OCI-LY7 (cell line): Measurements from ENCODE around the gene FNDC3B. TPM values are rescaled to one million over a fixed set of nuclear protein-coding genes. Genes with fewer than 3 reads are reported as not detected.

Experiments
- BruUV-seq: library from RNA; stranded (reverse); fragments of 400-500 nt; replicated peaks from 2 replicates; lab custom pipeline; 2021; lab: Mats Ljungman, UMichigan
- CTCF ChIA-PET: fragments of 300-600 bp; sonication (Branson Sonifier 250); formaldehyde crosslinking; loops from one replicate; lab custom pipeline; 2022; ENCODE audit warnings: antibody characterized with exemption; ENCODE audit not compliant: unreplicated experiment; lab: Charles Lee
- POLR2A ChIA-PET: fragments of 300-600 bp; sonication (Branson Sonifier 250); formaldehyde crosslinking; loops from one replicate; lab custom pipeline; 2022; ENCODE audit warnings: antibody characterized with exemption; lab: Charles Lee
- DNase-seq: peaks from one replicate; pipeline ENCODE4 v3.0.0-alpha.2; 2015; ENCODE audit warnings: low spot score
- H2AFZ ChIP-seq: fragments of 200-600 bp; sonication (generic), shearing (Covaris generic); 2 replicates; pipeline ENCODE4 v1.6.1; 2014; ENCODE audit warnings: mild to moderate bottlenecking, antibody characterized with exemption, low read length, moderate library complexity
- H3K27ac ChIP-seq: fragments of 200-600 bp; sonication (generic); 2 replicates; pipeline ENCODE4 v1.5.1; 2014; ENCODE audit warnings: mixed run types, low read depth, mild to moderate bottlenecking, moderate library complexity, low read length, inconsistent platforms; ENCODE audit not compliant: poor library complexity, severe bottlenecking
- H3K36me3 ChIP-seq: fragments of 200-600 bp; sonication (generic); 2 replicates; pipeline ENCODE4 v1.6.1; 2014; ENCODE audit warnings: mild to moderate bottlenecking, antibody characterized with exemption, low read length, moderate library complexity, mixed read lengths; ENCODE audit not compliant: insufficient read depth
- H3K4me1 ChIP-seq: fragments of 200-600 bp; sonication (generic); 2 replicates; pipeline ENCODE4 v1.5.1; 2014; ENCODE audit warnings: mild to moderate bottlenecking, low read length; ENCODE audit not compliant: insufficient read depth, poor library complexity, severe bottlenecking
- H3K4me2 ChIP-seq: fragments of 200-600 bp; sonication (generic); 2 replicates; pipeline ENCODE4 v1.6.1; 2014; ENCODE audit warnings: mild to moderate bottlenecking, low read length
- H3K4me3 ChIP-seq: fragments of 200-600 bp; sonication (generic); 2 replicates; pipeline ENCODE4 v1.5.1; 2014; ENCODE audit warnings: mild to moderate bottlenecking, low read depth, low read length; ENCODE audit not compliant: poor library complexity, severe bottlenecking
- H3K79me2 ChIP-seq: fragments of 200-600 bp; sonication (generic); 2 replicates; pipeline ENCODE4 v1.6.1; 2016; ENCODE audit warnings: low read depth, mild to moderate bottlenecking, low read length, moderate library complexity, mixed read lengths; ENCODE audit not compliant: insufficient read depth
- H3K9me2 ChIP-seq: fragments of 200-600 bp; sonication (generic); 2 replicates; pipeline ENCODE4 v1.6.1; 2016; ENCODE audit warnings: mild to moderate bottlenecking, low read length, mixed read lengths; ENCODE audit not compliant: insufficient read depth
- H3K9me3 ChIP-seq: fragments of 200-600 bp; sonication (generic); 2 replicates; pipeline ENCODE4 v1.6.1; 2014; ENCODE audit warnings: mild to moderate bottlenecking, mixed run types, low read length, mixed read lengths
- H4K20me1 ChIP-seq: fragments of 200-600 bp; sonication (generic); 2 replicates; pipeline ENCODE4 v1.6.1; 2014; ENCODE audit warnings: mild to moderate bottlenecking, antibody characterized with exemption, low read length, moderate library complexity, mixed read lengths; ENCODE audit not compliant: insufficient read depth
- CTCF ChIP-seq: fragments of 200-600 bp; sonication (generic); conservative IDR thresholded peaks from 2 replicates; pipeline ENCODE4 v1.5.1; 2014; ENCODE audit warnings: mild to moderate bottlenecking, antibody characterized with exemption, low read length, moderate library complexity, mixed read lengths
- EZH2phosphoT487 ChIP-seq: fragments of 200-600 bp; sonication (generic); IDR thresholded peaks from 2 replicates; pipeline ENCODE4 v1.6.1; 2018; ENCODE audit warnings: low read depth, borderline replicate concordance, mild to moderate bottlenecking, mixed run types, antibody characterized with exemption, low read length, moderate library complexity, mixed read lengths
- intact Hi-C: fragments of 100-400 bp; cut with micrococcal nuclease; formaldehyde crosslinking; loops from one replicate; pipeline ENCODE4 v1.10.0; 2022; ENCODE audit not compliant: unreplicated experiment
- total RNA-seq, 2 experiments: library from RNA; depleted of rRNA in 1 of 2; stranded (reverse); fragments of >200 nt in 1 of 2; shearing (Covaris generic) in 1 of 2; gene quantifications; 2 replicates each; pipeline ENCODE4 v1.2.3, GENCODE V29; 2014 to 2022

FNDC3B gene
- total RNA-seq, 2 experiments from 2014 or later: 23.3 to 28.5 TPM

DNA sequence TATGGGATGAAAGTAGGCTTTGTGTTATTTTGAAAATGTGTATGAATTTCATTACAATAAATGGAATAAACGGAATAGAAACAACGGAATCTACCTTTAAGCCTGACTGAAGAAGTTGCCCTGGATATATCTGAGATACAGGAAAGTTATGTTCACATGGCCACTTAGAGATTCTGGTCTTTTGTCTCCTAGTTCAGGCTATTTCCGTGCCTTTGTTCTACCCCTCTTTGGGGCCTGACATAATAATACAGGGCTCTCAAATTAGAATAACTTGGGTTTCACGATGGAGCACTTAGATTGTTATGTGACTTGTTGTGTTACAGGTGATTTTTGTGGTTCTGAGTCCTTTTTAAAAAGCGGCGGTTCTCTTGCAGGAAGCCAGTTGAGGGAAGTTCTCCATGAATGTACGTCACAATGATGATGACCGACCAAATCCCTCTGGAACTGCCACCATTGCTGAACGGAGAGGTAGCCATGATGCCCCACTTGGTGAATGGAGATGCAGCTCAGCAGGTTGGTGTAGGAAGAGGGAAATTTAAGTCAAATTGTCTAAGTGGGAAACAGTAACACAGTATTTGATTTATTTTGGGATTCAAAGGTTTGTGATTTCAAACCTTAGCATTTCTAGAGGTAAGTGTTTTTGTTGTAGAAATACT, 72.8 kb downstream of the FNDC3B start:
- Histone ChIP-seq H3K4me3 (no peak overlapping the region), H3K4me2 (no peak overlapping the region), H3K36me3 (no peaks in the 10 kb centered on the region), H3K4me1 (peaks cover 16% of the 10 kb centered on the region), H3K27ac (no peak overlapping the region), H4K20me1 (peaks cover 22% of the 10 kb centered on the region), H2AFZ (no peak overlapping the region), H3K9me2 (no peaks in the 10 kb centered on the region), H3K79me2 (peaks cover 7% of the 10 kb centered on the region; the same call in 1 of the 2 replicates), H3K9me3 (no peaks in the 10 kb centered on the region)
- intact Hi-C loops: no loop called here
- TF ChIP-seq EZH2phosphoT487 (no peak), CTCF (no peak)
- DNase-seq: no peak
- no TSS peak for BruUV-seq
- ChIA-PET CTCF (no interaction called here), POLR2A (interaction anchor here (1.4 kb wide), 1 partner anchor 11 kb away, joined by 5 read pairs; no protein-coding TSS in a partner anchor)

GRCh38 chr3:172112734-172113120, 73.3 kb downstream of the FNDC3B start:
- H3K9me2 ChIP-seq: no peaks in the 10 kb centered on the region
- H4K20me1 ChIP-seq: peaks cover 18% of the 10 kb centered on the region
- H3K4me2 ChIP-seq: no peak overlapping the region
- DNase-seq: no peak
- BruUV-seq: no TSS peak
- H3K4me1 ChIP-seq: peaks cover 11% of the 10 kb centered on the region
- ChIA-PET POLR2A (interaction anchor here (1.4 kb wide), 1 partner anchor 11 kb away, joined by 5 read pairs; no protein-coding TSS in a partner anchor), CTCF (no interaction called here)
- TF ChIP-seq CTCF: no peak
- no peak for TF ChIP-seq EZH2phosphoT487
- no peak overlapping the region for H2AFZ ChIP-seq
- H3K4me3 ChIP-seq: no peak overlapping the region
- no peaks in the 10 kb centered on the region for H3K9me3 ChIP-seq
- H3K36me3 ChIP-seq: no peaks in the 10 kb centered on the region
- H3K27ac ChIP-seq: no peak overlapping the region
- intact Hi-C loops: no loop called here
- peaks cover 7% of the 10 kb centered on the region; the same call in 1 of the 2 replicates for H3K79me2 ChIP-seq

GRCh38 chr3:172113710-172114109, 74.3 kb downstream of the FNDC3B start:
- TF ChIP-seq CTCF (no peak), EZH2phosphoT487 (no peak)
- ChIA-PET CTCF (no interaction called here), POLR2A (interaction anchor here (0.6 kb wide), 1 partner anchor 88 kb away, joined by 3 read pairs; no protein-coding TSS in a partner anchor)

More at GRCh38 chr3:172113710-172114109, 74.3 kb downstream of the FNDC3B start:
- Histone ChIP-seq H3K27ac (no peak overlapping the region), H3K4me1 (peaks cover under 1% of the 10 kb centered on the region), H3K9me2 (no peaks in the 10 kb centered on the region), H2AFZ (no peak overlapping the region), H3K36me3 (no peaks in the 10 kb centered on the region), H3K4me3 (no peak overlapping the region), H3K79me2 (no peaks in the 10 kb centered on the region), H4K20me1 (peaks cover 8% of the 10 kb centered on the region; the same call in 1 of the 2 replicates), H3K4me2 (no peak overlapping the region), H3K9me3 (no peaks in the 10 kb centered on the region)
- BruUV-seq: no TSS peak
- no peak for DNase-seq
- intact Hi-C loops: no loop called here
